ENCODE results near the gene FAAH2. TPM values are rescaled to one million over a fixed set of nuclear protein-coding genes. Genes with fewer than 3 reads are reported as not detected.
"Not testable (repeated sequence)": the region's sequence is repeated elsewhere in the genome, so short reads cannot be mapped to it uniquely, and the experiment has no call there.

Gene FAAH2
- total RNA-seq, 1 donor from 2014 or later = 0.24 TPM

- intact Hi-C loops (cut with DNase I) = no loop called here
- no peak for DNase-seq (ENCODE audit: missing footprints)
- ATAC-seq = no peak
Observed at GRCh38 chrX:57368158-57368557, 81.7 kb downstream of the FAAH2 start.

DNA sequence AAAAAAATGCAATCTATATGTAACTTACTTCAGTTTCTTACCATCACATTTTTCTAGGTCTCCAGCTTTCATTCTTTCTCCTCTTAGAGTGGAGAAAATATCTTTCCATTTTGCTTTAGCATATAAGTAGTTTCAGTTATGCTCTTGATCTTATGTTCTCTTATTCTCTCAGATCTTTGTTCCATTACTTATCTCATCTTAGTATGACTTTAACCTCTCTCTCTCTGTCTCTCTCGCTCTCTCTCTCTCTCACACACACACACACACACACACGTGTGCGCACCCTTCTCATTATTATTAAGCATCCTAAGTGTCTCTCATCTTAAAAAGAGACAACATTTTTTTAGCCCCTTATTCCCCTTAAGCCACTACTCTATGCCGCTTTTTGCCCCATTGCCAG, 92.8 kb downstream of the FAAH2 start:
- ATAC-seq (no peak), DNase-seq (ENCODE audit: missing footprints) (no peak)
- intact Hi-C loops (cut with DNase I) = no loop called here

DNA sequence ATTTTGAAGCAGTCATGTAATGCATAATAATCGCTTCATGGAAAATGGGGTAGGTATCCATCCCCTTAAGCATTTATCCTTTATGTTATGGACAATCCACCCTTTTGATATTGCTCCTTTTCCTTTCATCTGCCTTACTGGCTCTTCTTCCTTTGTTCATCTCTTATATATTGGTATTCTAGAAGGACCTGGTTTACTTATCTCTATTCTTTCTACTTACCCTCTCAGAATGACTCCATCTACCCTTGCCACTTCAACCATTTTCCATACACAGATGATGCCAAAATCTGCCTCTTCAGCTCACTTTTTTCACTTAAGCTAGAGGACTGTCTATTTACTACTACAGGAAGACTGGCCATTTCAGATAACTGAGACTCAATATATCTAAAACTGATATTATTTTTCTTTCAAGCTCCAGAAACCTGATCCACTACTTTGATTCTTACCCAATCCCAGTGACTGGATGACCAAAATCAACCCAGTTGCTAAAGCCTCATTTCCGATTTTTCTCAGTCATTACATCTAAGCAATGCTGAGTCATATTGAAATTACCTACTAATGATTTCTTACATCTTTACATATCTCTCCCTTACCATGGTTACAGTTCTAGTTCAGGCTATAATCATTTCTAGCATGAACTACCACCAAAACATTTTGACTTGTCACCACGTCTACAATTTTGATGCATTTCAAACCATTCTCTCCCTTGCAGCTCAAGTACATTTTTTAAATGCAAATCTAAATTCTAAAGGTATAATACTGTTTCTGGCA, 93.7 kb downstream of the FAAH2 start:
- intact Hi-C loops (cut with DNase I) = no loop called here
- ATAC-seq (no peak), DNase-seq (ENCODE audit: missing footprints) (no peak)

- DNase-seq (ENCODE audit: missing footprints); ATAC-seq; intact Hi-C loops (cut with DNase I): not testable (repeated sequence)
Observed at GRCh38 chrX:57394162-57394561, 107.7 kb downstream of the FAAH2 start.

GRCh38 chrX:57403191-57403590, 116.7 kb downstream of the FAAH2 start:
- DNase-seq (ENCODE audit: missing footprints); intact Hi-C loops (cut with DNase I); ATAC-seq: not testable (repeated sequence)

DNA sequence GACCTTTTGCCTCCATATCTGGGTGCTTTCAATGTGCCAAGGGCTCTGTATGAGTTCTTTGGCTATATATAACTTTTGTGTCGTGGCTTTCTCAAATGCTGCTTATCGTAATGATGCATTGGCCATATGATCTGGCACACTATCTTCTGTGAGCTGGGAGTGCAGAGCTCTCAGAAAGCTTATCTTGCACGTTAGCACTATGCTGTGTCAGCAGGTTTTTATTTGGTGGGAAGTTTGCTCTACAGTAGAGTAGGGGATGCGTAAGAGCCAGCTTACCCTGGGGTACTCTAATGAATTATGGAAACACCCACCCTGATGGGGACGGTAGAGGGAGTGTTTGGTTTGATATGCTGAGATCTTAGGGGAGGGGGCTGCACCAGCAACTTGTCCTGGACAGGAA, 119.6 kb downstream of the FAAH2 start:
- no peak for ATAC-seq
- intact Hi-C loops (cut with DNase I) = no loop called here
- no peak for DNase-seq (ENCODE audit: missing footprints)

- intact Hi-C loops (cut with DNase I) = no loop called here
- DNase-seq (ENCODE audit: missing footprints) = no peak
- no peak for ATAC-seq
Observed at GRCh38 chrX:57417827-57418226, 131.3 kb downstream of the FAAH2 start.

- intact Hi-C loops (cut with DNase I) = no loop called here
- no peak for DNase-seq (ENCODE audit: missing footprints)
- ATAC-seq = no peak
Observed at GRCh38 chrX:57422289-57422688, 135.8 kb downstream of the FAAH2 start.

GRCh38 chrX:57422790-57423189, 136.3 kb downstream of the FAAH2 start:
- intact Hi-C loops (cut with DNase I) = no loop called here
- no peak for ATAC-seq

GRCh38 chrX:57445076-57445475, 158.6 kb downstream of the FAAH2 start:
- no peak for DNase-seq (ENCODE audit: missing footprints)
- intact Hi-C loops (cut with DNase I) = no loop called here
- ATAC-seq = no peak

More at GRCh38 chrX:57422790-57423189, 136.3 kb downstream of the FAAH2 start:
- DNase-seq (ENCODE audit: missing footprints) = no peak

DNA sequence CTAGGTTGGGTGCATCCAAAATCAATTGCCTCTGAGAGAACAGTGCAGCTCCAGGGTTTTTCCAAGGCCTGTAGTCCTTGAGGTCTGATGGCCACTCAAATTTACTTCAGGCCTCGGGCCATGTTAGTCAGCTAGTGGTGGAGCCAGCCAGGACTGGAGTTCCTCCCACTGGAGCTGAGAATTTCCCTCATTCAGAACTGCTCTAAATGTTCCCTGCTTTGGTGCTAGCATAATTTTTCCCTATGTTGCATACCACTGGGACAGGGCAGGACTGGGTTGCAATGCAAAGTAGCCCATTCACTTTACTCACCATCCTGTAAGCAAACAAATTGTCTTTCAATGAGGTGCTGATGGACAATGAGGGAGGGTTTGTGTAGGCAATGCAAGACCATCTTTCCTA, 159.3 kb downstream of the FAAH2 start:
- no peak for ATAC-seq
- DNase-seq (ENCODE audit: missing footprints) = no peak
- intact Hi-C loops (cut with DNase I) = no loop called here

GRCh38 chrX:57447856-57448255, 161.3 kb downstream of the FAAH2 start:
- ATAC-seq = no peak
- intact Hi-C loops (cut with DNase I) = no loop called here

DNA sequence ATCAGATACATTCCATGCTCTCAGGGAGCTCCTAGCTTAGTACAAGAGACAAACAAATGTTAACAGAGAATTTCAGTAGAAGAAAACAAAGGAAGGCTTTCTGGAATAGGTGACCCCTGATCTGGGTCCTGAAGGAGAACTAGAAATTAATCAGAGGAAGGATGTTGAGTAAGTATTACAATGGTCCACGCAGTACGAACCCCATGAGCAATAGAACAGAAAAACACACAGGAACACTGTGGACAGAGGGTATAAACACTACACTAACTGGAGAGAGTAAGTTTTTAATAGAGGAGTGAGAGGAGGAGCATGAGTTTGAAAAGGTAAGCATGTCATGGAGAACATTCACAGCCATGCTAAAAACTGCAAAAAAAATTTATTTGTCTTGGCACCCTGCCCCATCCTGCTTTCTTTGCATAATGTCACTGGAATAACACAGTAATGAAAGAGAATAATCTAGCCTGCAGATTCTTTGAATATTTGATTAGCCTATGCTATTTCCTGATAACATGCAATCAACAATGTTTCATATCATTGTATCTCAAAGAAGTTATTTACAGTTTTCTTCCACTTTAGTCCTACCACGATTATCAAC, 165.0 kb downstream of the FAAH2 start:
- ATAC-seq = no peak
- no peak for DNase-seq (ENCODE audit: missing footprints)
- intact Hi-C loops (cut with DNase I) = no loop called here

More at GRCh38 chrX:57447856-57448255, 161.3 kb downstream of the FAAH2 start:
- no peak for DNase-seq (ENCODE audit: missing footprints)

DNA sequence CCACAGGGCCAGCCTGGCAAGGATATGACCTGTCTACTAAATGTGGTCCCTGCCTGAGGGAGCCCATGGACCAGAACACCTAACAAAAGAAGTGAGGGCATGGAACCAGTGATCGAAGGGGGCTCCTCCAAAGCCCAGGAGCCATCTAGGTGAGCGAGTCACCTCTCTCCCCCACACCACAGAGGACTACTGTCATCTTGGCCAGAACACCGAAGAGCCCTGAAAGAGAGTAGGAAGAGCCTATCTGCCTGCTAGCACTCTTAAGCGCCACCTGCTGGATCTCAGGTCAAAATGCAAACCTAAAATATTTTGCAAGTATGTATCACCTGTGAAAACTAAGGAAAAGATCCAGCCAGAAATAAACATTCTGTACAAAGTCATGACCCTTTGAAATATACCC, 167.4 kb downstream of the FAAH2 start:
- intact Hi-C loops (cut with DNase I) = no loop called here

GRCh38 chrX:57481514-57481913, 195.0 kb downstream of the FAAH2 start:
- ATAC-seq (no peak), DNase-seq (ENCODE audit: missing footprints) (no peak)
- intact Hi-C loops (cut with DNase I) = no loop called here

More for the DNA sequence above, 167.4 kb downstream of the FAAH2 start:
- ATAC-seq (no peak), DNase-seq (ENCODE audit: missing footprints) (no peak)

DNA sequence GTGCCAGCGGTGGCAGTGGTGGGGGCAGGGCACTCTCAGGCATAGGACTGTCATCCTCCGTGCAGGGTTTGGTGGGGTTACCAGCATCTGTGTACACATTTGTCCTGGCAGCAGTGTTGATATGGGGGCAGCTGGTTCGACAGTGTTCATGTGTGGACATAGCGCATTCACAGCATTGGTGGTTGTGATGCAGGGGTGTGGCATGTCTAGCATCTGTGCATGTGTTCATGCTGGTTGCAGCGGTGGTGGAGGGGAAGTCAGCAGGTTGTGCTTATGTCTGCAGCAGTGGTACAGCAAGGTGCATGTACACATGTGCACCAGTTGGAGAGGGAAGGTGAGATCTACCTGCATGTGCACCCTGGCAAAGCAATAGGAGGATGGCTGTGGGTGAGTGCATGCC, 230.0 kb downstream of the FAAH2 start:
- intact Hi-C loops (cut with DNase I) = no loop called here
- no peak for ATAC-seq
- DNase-seq (ENCODE audit: missing footprints) = no peak

GRCh38 chrX:57519578-57520118, 233.1 kb downstream of the FAAH2 start:
- ATAC-seq (no peak), DNase-seq (ENCODE audit: missing footprints) (no peak)

DNA sequence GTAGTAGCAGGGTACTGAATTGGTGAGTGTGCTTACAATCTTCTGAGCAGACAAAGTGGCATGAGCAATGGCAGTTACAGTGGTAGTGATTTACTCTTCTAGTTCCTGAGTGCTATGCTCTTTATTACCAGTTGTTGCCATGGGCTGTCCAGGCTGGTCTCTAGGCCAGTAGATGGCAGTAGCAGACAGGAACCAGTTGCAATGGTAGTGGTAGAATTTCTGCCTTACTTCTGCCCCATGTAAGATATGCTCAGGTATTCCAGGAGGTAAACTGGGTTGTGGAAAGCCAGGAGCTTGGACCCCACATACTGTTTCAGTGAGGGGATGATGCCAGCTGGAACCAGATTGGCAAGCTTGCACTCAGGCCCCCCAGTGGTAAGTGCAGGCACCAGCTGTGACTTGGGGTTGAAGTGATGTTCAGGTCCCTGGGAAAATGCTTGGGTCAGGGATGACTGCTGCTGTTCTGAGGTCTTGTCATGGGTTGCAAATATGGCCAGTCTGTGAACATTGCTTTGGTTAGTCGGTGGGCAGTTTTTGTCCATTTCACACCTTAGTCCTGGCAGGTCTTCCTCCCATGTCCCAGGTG, 242.3 kb downstream of the FAAH2 start:
- no peak for DNase-seq (ENCODE audit: missing footprints)
- no peak for ATAC-seq
- intact Hi-C loops (cut with DNase I) = no loop called here

More at GRCh38 chrX:57519578-57520118, 233.1 kb downstream of the FAAH2 start:
- intact Hi-C loops (cut with DNase I) = no loop called here

Measured in Right ventricle myocardium inferior (tissue), 1 donor.